SK-N-SH (cell line): Measurements from ENCODE around the gene CDRT15L2.

ENCODE experiments used
- CTCF ChIP-seq: fragments of 200-600 bp; sonication (generic); IDR thresholded peaks from 2 replicates; pipeline ENCODE4 v1.6.1; 2017; ENCODE audit warnings: antibody characterized with exemption, mild to moderate bottlenecking, moderate library complexity
- FOXM1 ChIP-seq: IDR thresholded peaks from 2 replicates; pipeline ENCODE4 v1.4.0; 2012; ENCODE audit warnings: low read depth, mild to moderate bottlenecking
- JUND ChIP-seq: IDR thresholded peaks from 2 replicates; pipeline ENCODE4 v1.4.0; 2012
- MEF2A ChIP-seq: IDR thresholded peaks from 2 replicates; pipeline ENCODE4 v1.4.0; 2012; ENCODE audit warnings: low read depth, borderline replicate concordance
- NFIC ChIP-seq: IDR thresholded peaks from 2 replicates; pipeline ENCODE4 v1.4.0; 2012; ENCODE audit warnings: borderline replicate concordance
- RCOR1 ChIP-seq: fragments of 150-350 bp; IDR thresholded peaks from 2 replicates; pipeline ENCODE4 v1.6.1; 2017; ENCODE audit warnings: antibody characterized with exemption, low read length
- RFX5 ChIP-seq: IDR thresholded peaks from 2 replicates; pipeline ENCODE4 v1.6.1; 2012; ENCODE audit warnings: mild to moderate bottlenecking, improper control_type of control experiment, low read length
- SMC3 ChIP-seq: IDR thresholded peaks from 2 replicates; pipeline ENCODE4 v1.6.1; 2012; ENCODE audit warnings: low read depth, low read length, improper control_type of control experiment
- TCF12 ChIP-seq: IDR thresholded peaks from 2 replicates; pipeline ENCODE4 v1.4.0; 2012
- TF ChIP-seq, protein P1 (sequence below): IDR thresholded peaks from 2 replicates; pipeline ENCODE4 v1.4.0; 2012; ENCODE audit warnings: low read depth
- TF ChIP-seq, protein P2 (sequence below): IDR thresholded peaks from 2 replicates; pipeline ENCODE4 v1.6.1; 2012; ENCODE audit warnings: mild to moderate bottlenecking, low read depth, low read length, moderate library complexity
- TF ChIP-seq, protein P3 (sequence below): fragments of 150-350 bp; IDR thresholded peaks from 2 replicates; pipeline ENCODE4 v1.6.1; 2017; ENCODE audit warnings: antibody characterized with exemption, low read length, low read depth, borderline replicate concordance

- TF ChIP-seq CTCF = no peak
- TF ChIP-seq, protein P1, sequence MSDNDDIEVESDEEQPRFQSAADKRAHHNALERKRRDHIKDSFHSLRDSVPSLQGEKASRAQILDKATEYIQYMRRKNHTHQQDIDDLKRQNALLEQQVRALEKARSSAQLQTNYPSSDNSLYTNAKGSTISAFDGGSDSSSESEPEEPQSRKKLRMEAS = no peak
- TF ChIP-seq RCOR1 = no peak
- no peak for TF ChIP-seq NFIC
- TF ChIP-seq SMC3 = no peak
- TF ChIP-seq JUND = no peak
- TF ChIP-seq, protein P2, sequence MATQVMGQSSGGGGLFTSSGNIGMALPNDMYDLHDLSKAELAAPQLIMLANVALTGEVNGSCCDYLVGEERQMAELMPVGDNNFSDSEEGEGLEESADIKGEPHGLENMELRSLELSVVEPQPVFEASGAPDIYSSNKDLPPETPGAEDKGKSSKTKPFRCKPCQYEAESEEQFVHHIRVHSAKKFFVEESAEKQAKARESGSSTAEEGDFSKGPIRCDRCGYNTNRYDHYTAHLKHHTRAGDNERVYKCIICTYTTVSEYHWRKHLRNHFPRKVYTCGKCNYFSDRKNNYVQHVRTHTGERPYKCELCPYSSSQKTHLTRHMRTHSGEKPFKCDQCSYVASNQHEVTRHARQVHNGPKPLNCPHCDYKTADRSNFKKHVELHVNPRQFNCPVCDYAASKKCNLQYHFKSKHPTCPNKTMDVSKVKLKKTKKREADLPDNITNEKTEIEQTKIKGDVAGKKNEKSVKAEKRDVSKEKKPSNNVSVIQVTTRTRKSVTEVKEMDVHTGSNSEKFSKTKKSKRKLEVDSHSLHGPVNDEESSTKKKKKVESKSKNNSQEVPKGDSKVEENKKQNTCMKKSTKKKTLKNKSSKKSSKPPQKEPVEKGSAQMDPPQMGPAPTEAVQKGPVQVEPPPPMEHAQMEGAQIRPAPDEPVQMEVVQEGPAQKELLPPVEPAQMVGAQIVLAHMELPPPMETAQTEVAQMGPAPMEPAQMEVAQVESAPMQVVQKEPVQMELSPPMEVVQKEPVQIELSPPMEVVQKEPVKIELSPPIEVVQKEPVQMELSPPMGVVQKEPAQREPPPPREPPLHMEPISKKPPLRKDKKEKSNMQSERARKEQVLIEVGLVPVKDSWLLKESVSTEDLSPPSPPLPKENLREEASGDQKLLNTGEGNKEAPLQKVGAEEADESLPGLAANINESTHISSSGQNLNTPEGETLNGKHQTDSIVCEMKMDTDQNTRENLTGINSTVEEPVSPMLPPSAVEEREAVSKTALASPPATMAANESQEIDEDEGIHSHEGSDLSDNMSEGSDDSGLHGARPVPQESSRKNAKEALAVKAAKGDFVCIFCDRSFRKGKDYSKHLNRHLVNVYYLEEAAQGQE = no peak
- TF ChIP-seq, protein P3, sequence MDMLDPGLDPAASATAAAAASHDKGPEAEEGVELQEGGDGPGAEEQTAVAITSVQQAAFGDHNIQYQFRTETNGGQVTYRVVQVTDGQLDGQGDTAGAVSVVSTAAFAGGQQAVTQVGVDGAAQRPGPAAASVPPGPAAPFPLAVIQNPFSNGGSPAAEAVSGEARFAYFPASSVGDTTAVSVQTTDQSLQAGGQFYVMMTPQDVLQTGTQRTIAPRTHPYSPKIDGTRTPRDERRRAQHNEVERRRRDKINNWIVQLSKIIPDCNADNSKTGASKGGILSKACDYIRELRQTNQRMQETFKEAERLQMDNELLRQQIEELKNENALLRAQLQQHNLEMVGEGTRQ = no peak
- no peak for TF ChIP-seq MEF2A
- TF ChIP-seq TCF12 = no peak
- no peak for TF ChIP-seq FOXM1
- no peak for TF ChIP-seq RFX5
Measured at GRCh38 chr17:20562587-20562986, 16.9 kb upstream of the CDRT15L2 start.
